ENCODE data around the gene GRIK4.
"Not testable (repeated sequence)": the region's sequence is repeated elsewhere in the genome, so short reads cannot be mapped to it uniquely, and the experiment has no call there.

GRIK4 gene

DNA sequence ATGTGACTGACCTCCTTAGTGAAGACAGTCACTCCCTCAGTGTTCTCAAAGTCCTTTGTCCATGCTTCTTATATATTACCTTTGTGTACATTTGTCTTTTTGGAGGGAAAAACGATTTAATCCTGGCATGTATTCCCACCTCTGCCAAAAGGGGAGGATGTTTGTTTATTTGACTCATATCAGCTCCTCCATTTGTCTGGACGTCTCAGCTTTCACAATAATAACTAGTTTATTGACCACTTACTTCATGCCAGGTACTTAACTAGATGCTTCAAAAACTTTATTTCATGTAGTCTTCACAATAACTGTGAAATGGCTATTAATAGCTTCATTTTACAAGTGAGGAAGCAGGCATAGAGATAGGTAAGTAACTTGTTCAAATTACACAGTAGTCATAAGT is 517.6 kb downstream of the GRIK4 start:
- DNase-seq = no peak

DNA sequence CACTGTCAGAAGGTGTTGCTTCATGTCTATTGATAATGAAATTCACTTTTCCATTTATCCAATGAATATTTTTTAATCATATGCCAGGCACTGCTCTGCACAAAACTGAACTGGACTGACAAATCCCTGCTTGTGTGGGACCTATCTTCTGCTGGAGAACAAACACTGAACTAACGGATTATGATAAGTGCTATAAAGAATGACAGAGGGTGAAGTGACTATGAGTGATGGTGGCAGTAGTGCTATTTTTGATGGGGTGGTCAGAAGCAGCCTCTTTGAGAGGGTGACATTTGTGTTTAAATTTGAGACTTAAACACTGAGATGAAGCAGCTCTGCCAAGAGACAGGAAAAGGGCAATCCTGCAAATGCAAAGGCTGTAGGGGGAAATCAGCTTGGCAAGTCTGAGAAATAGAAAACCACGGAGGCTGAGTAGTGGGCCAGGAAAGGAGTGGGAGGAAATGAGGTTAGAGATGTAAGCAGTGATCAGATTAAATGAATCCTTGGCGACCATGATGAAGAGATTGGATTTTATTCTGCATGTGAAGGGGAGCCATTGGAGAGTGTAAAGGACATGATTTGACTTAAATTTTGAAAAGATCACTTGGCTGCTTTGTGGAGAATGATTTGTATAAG is 518.4 kb downstream of the GRIK4 start:
- no peak for DNase-seq

DNA sequence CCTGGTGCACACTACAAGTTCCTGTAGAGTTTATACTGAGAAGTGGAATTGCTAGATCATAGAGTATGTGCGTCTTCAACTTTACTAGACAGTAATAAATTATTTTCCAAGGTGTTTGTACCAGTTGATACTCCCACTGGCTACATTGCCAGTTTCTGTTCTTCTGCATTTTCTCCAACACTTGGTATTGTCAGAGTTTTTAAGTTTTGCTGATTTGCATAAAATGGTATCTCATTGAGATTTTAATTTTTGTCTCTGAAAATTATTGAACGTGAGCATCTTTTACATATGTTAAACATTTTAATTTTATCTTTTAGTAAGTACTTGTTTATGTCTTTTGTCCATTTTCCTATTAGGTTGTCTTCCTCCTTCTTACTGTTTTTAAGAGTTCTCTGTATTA is 519.6 kb downstream of the GRIK4 start:
- DNase-seq = no peak

DNA sequence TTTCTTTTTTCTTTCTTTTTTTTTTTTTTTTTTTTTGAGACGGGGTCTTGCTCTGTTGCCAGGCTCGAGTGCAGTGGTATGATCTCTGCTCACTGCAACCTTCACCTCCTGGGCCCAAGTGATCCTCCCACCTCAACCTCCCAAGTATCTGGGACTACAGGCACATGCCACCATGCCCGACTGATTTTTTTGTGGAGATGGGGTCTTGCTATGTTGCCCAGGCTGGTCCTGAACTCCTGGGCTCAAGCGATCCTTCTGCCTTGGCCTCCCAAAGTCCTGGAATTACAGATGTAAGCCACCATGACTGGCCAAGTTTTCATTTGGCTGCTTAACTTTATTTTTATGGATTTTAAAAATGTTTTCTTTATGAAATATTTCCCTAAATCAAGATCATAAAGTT is 520.1 kb downstream of the GRIK4 start:
- not testable (repeated sequence) for DNase-seq

DNA sequence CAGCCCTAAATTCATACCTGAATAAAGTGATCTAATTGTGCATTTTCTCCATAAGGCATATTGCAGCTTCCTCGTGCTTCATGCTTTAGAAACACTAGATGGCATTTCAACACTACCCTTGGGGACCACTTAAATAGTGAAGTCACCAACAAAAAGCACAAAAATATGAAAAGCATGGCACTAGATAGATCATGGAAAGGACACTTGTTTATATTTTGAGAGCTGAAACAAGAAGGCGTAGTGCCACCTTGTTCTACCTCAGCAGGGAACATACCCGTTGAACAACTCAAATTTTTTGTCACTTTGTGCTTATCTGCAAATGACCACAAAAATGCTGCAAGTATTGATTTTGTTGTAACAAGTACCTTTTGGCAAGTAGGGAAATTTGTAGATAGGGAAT is 521.0 kb downstream of the GRIK4 start:
- no peak for DNase-seq

DNA sequence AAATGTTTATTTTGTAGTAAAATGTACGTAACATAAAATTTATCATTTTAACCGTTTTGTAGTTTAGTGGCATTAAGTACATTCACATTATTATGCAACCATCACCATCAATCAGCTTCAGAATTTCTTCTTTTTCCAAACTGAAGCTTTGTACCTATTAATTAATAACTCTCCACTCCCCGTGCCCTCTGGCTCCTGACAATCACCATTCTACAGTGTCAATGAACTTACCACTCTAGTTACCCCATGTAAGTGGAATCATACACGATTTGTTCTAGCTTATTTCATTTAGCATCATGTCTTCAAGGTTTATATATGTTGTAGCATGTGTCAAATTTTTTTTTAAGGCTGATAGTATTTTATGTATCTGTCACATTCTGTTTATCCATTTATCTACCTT is 522.1 kb downstream of the GRIK4 start:
- DNase-seq = no peak

DNA sequence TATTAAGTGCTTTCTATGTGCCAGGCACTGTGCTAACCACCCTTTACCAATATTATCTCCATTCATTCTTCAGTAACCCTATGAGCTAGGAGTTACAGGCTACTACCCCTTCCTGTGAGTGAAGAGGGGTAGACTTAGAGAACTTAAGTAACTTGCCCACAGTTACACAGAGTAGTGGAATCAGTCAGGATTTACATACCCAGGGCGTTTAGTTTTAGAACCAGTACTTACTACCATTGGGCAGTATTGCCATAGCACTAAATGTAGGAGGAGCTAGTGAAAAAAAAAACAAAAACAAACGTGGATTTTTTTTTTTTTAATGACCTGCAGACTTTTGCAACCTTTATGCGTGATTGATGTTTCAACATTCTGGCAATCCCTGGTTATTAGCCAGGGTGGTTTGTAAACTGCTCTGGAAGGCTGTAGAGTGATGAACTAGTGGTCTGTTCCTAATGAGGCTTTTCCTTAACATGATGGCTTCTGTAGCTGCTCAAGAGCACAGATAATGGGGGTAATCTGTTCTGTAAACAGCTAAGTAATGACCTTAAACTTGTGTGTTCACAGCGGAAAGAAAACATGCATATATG is 523.7 kb downstream of the GRIK4 start:
- no peak for DNase-seq

DNA sequence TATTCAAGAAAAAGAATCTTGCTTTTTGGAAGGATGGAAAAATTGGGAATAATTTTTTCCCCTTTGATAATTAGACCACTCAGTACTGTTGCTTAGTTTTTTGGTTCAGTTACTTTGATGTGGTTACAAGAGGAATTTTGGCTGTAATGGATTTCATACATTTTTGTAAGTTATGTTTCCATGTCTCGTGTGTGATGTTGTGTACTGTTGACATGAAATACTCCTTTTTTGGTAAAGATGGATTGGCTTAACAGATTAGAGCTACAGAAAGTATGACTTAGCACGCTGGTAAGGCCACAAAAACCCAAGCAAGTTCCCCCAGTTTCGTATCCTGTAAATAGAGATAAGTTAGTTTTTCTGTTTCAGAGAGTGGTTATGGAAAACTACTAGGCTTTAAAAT is 524.2 kb downstream of the GRIK4 start:
- DNase-seq = no peak

DNA sequence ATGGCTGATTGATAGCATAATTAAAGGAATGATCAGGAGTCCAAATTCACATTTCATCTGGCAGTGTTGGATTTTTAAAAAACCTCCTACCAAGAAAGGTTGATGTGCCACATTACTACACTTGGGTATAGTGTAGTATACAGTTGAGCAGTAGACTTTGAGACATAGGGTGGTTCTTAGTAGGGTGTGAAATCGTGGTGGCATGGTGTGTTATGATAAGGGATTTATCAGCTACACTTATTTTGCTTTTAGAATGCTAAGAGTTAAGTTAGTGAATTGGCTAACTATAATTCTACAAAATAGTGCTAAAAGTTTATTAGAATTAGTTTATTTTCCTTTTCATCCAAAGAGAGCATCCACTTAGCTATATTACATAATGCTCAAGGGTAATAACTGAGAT is 525.5 kb downstream of the GRIK4 start:
- no peak for DNase-seq

All from hippocampal formation (tissue), 2 donors.